NT2/D1 (cell line): Measurements from ENCODE around the gene HES6.

Experiments used
- DNase-seq: peaks from one replicate; pipeline ENCODE4 v3.0.0-alpha.2; 2011; ENCODE audit warnings: low read depth, low spot score
- H3K27me3 ChIP-seq: 2 replicates; pipeline ENCODE4 v1.6.0; 2011; ENCODE audit warnings: mild to moderate bottlenecking; ENCODE audit not compliant: insufficient read length, insufficient read depth
- H3K36me3 ChIP-seq: 2 replicates; pipeline ENCODE4 v1.6.1; 2011; ENCODE audit warnings: mild to moderate bottlenecking, low read length, mixed read lengths; ENCODE audit not compliant: insufficient read depth, insufficient read length
- H3K4me1 ChIP-seq: 2 replicates; pipeline ENCODE4 v1.5.1; 2011; ENCODE audit not compliant: insufficient read depth, insufficient read length
- H3K4me3 ChIP-seq: 2 replicates; pipeline ENCODE4 v1.5.1; 2011; ENCODE audit warnings: low read depth; ENCODE audit not compliant: insufficient read length
- H3K9ac ChIP-seq: 2 replicates; pipeline ENCODE4 v1.6.0; 2011; ENCODE audit warnings: low read depth; ENCODE audit not compliant: insufficient read length
- H3K9me3 ChIP-seq: 2 replicates; pipeline ENCODE4 v1.5.1; 2011; ENCODE audit warnings: mild to moderate bottlenecking, low read length; ENCODE audit not compliant: insufficient read depth
- SUZ12 ChIP-seq: IDR thresholded peaks from 2 replicates; pipeline ENCODE4 v1.6.1; 2011; ENCODE audit not compliant: insufficient read length, insufficient read depth; ENCODE audit errors: extremely low read depth
- YY1 ChIP-seq: IDR thresholded peaks from 2 replicates; pipeline ENCODE4 v1.6.1; 2011; ENCODE audit not compliant: insufficient read length, insufficient read depth
- ZNF274 ChIP-seq: IDR thresholded peaks from 2 replicates; pipeline ENCODE4 v1.6.1; 2011; ENCODE audit warnings: mild to moderate bottlenecking, low read depth, low read length

The HES6 gene

GRCh38 chr2:238261718-238262375 is 22.0 kb upstream of the HES6 start:
- TF ChIP-seq ZNF274 (no peak), SUZ12 (no peak), YY1 (no peak)
- Histone ChIP-seq H3K4me1 (peaks cover 14% of the 10 kb centered on the region), H3K36me3 (peaks cover 36% of the 10 kb centered on the region), H3K4me3 (no peak overlapping the region), H3K9ac (no peak overlapping the region), H3K9me3 (no peaks in the 10 kb centered on the region), H3K27me3 (no peaks in the 10 kb centered on the region)
- DNase-seq: no peak

- Histone ChIP-seq H3K4me1 (peaks cover 14% of the 10 kb centered on the region), H3K9ac (no peak overlapping the region), H3K27me3 (no peaks in the 10 kb centered on the region), H3K36me3 (peaks cover 44% of the 10 kb centered on the region), H3K4me3 (no peak overlapping the region), H3K9me3 (no peaks in the 10 kb centered on the region)
- DNase-seq: no peak
- TF ChIP-seq YY1 (no peak), SUZ12 (no peak), ZNF274 (no peak)
Observed at GRCh38 chr2:238260883-238261282, 21.0 kb upstream of the HES6 start.

- H3K9ac ChIP-seq: peak overlapping the region; percentile 42
- peaks cover 52% of the 10 kb centered on the region for H3K36me3 ChIP-seq
- DNase-seq: no peak
- TF ChIP-seq ZNF274 (no peak), YY1 (no peak), SUZ12 (no peak)
- peaks cover 14% of the 10 kb centered on the region for H3K4me1 ChIP-seq
- no peaks in the 10 kb centered on the region for H3K27me3 ChIP-seq
- H3K4me3 ChIP-seq: no peak overlapping the region
- no peaks in the 10 kb centered on the region for H3K9me3 ChIP-seq
Observed at GRCh38 chr2:238259061-238260020, 19.5 kb upstream of the HES6 start.

GRCh38 chr2:238257786-238258700 is 18.2 kb upstream of the HES6 start:
- no peak for DNase-seq
- H3K36me3 ChIP-seq: peaks cover 62% of the 10 kb centered on the region

GRCh38 chr2:238256594-238257104 is 16.8 kb upstream of the HES6 start:
- DNase-seq: peak; percentile 94
- Histone ChIP-seq H3K4me1 (peaks cover 14% of the 10 kb centered on the region), H3K27me3 (no peaks in the 10 kb centered on the region), H3K36me3 (peaks cover 64% of the 10 kb centered on the region), H3K9me3 (no peaks in the 10 kb centered on the region), H3K9ac (no peak overlapping the region), H3K4me3 (no peak overlapping the region)
- TF ChIP-seq YY1 (no peak), SUZ12 (no peak), ZNF274 (no peak)

More at GRCh38 chr2:238257786-238258700, 18.2 kb upstream of the HES6 start:
- Histone ChIP-seq H3K9me3 (no peaks in the 10 kb centered on the region), H3K27me3 (no peaks in the 10 kb centered on the region), H3K9ac (no peak overlapping the region), H3K4me3 (no peak overlapping the region), H3K4me1 (peaks cover 14% of the 10 kb centered on the region)
- TF ChIP-seq ZNF274 (no peak), YY1 (no peak), SUZ12 (no peak)

GRCh38 chr2:238256111-238256510 is 16.3 kb upstream of the HES6 start:
- Histone ChIP-seq H3K4me3 (no peak overlapping the region), H3K9me3 (no peaks in the 10 kb centered on the region), H3K36me3 (peaks cover 66% of the 10 kb centered on the region), H3K27me3 (no peaks in the 10 kb centered on the region), H3K9ac (no peak overlapping the region), H3K4me1 (peaks cover 11% of the 10 kb centered on the region)
- TF ChIP-seq ZNF274 (no peak), YY1 (no peak), SUZ12 (no peak)
- DNase-seq: no peak
